HEK293T (cell line): ENCODE results near the gene PAQR8.

Source experiments
- ELF4 ChIP-seq: fragments of 450-650 bp; IDR thresholded peaks from 2 replicates; pipeline ENCODE4 v1.6.1; 2017; ENCODE audit warnings: antibody characterized with exemption
- FOXA1 ChIP-seq: fragments of 450-650 bp; IDR thresholded peaks from 2 replicates; pipeline ENCODE4 v1.6.1; 2016; ENCODE audit warnings: mild to moderate bottlenecking
- FOXK2 ChIP-seq: fragments of 450-650 bp; IDR thresholded peaks from 2 replicates; pipeline ENCODE4 v1.6.1; 2016; ENCODE audit warnings: mild to moderate bottlenecking
- FOXM1 ChIP-seq: fragments of 450-650 bp; IDR thresholded peaks from 2 replicates; pipeline ENCODE4 v1.6.1; 2017; ENCODE audit warnings: mild to moderate bottlenecking, borderline replicate concordance
- L3MBTL2 ChIP-seq: fragments of 450-650 bp; conservative IDR thresholded peaks from 2 replicates; pipeline ENCODE4 v1.6.1; 2016; ENCODE audit warnings: mild to moderate bottlenecking
- SP1 ChIP-seq: fragments of 450-650 bp; IDR thresholded peaks from 2 replicates; pipeline ENCODE4 v1.6.1; 2017
- SUZ12 ChIP-seq: fragments of 450-650 bp; IDR thresholded peaks from 2 replicates; pipeline ENCODE4 v1.6.1; 2016; ENCODE audit warnings: mild to moderate bottlenecking
- TARDBP ChIP-seq: fragments of 450-650 bp; IDR thresholded peaks from 2 replicates; pipeline ENCODE4 v1.6.1; 2016
- ZNF384 ChIP-seq: fragments of 450-650 bp; IDR thresholded peaks from 2 replicates; pipeline ENCODE4 v1.6.1; 2016

- TF ChIP-seq SUZ12 (no peak), FOXM1 (no peak), SP1 (no peak), ELF4 (no peak), TARDBP (no peak), FOXK2 (no peak), L3MBTL2 (no peak), ZNF384 (no peak), FOXA1 (no peak)
These were observed 62.0 kb downstream of the PAQR8 start for GRCh38 chr6:52423971-52424381.
